Ovary (tissue), 9 donors: ENCODE results near the gene DHX38. TPM values are rescaled to one million over a fixed set of nuclear protein-coding genes. Genes with fewer than 3 reads are reported as not detected.

Experiments used
- DNase-seq, 5 donors: peaks; one replicate each; pipeline ENCODE4 v3.0.0-alpha.2; 2019 to 2020
- H3K27ac ChIP-seq, 2 donors: fragments of 200-600 bp; one replicate each; pipeline versions ENCODE4 v1.5.1 to v1.8.0; 2019 to 2022
- H3K27me3 ChIP-seq: fragments of 200-600 bp; one replicate; pipeline ENCODE4 v1.8.0; 2022
- H3K36me3 ChIP-seq: fragments of 200-600 bp; sonication (generic); one replicate; pipeline ENCODE4 v1.5.1; 2019
- H3K4me1 ChIP-seq: one replicate; pipeline ENCODE4 v1.8.1; 2013; ENCODE audit warnings: mild to moderate bottlenecking, moderate library complexity; ENCODE audit not compliant: insufficient read depth
- H3K4me3 ChIP-seq: fragments of 200-600 bp; sonication (generic); one replicate; pipeline ENCODE4 v1.5.1; 2017
- H3K9me3 ChIP-seq, 2 donors: fragments of 200-600 bp in 1 of 2; sonication (generic) in 1 of 2; one replicate each; pipeline versions ENCODE4 v1.5.1 to v1.8.1; 2013 to 2019; ENCODE audit warnings: mild to moderate bottlenecking in 1 of 2, moderate library complexity in 1 of 2
- EP300 ChIP-seq: sonication (generic); formaldehyde crosslinking; IDR thresholded peaks from one replicate; pipeline ENCODE4 v1.6.1; 2017; ENCODE audit warnings: antibody characterized with exemption
- POLR2A ChIP-seq: fragments of 450-650 bp; IDR thresholded peaks from one replicate; pipeline ENCODE4 v1.6.1; 2017; ENCODE audit warnings: antibody characterized with exemption, mild to moderate bottlenecking, moderate library complexity
- WGBS, 3 donors: extraction: QIAGEN DNeasy Blood & Tissue Kit in 1 of 3; methylation state at CpG; one replicate each; pipeline versions ENCODE4 v1.1.5 to v1.1.7; 2013 to 2017; 5-methylcytosine and 5-hydroxymethylcytosine counted together
- intact Hi-C, 4 donors: fragments of 100-400 bp; cut with DNase I; formaldehyde crosslinking; loops; one replicate each; pipeline versions ENCODE4 v1.11.0 to v1.15.1; 2022 to 2023
- polyA plus RNA-seq, 2 donors: library from polyadenylated mRNA; stranded (reverse); fragments of 200-250 nt in 1 of 2; fragments of 350-450 nt in 1 of 2; fragmentation: Illumina TruSeq in 1 of 2; extraction: RNeasy Lipid Tissue Mini Kit (QIAGEN cat#74804) in 1 of 2; gene quantifications; one replicate each; pipeline ENCODE4 v1.2.3, GENCODE V29; 2013 to 2014
- total RNA-seq, 7 donors: library from RNA; depleted of rRNA in 2 of 7; stranded (reverse); fragments of >200 nt in 2 of 7; fragmentation: NEBNext Ultra II Directional in 3 of 7; extraction: Animal tissue kit (Norgen Biotek cat#: 25700) in 3 of 7; gene quantifications; one replicate each; pipeline versions ENCODE4 v1.1.0 to v1.2.4, GENCODE V29; 2016 to 2023
- TF ChIP-seq, protein P1 (sequence below), 3 donors: fragments of 450-650 bp in 2 of 3; fragments of 200-600 bp in 1 of 3; IDR thresholded peaks; one replicate each; pipeline versions ENCODE4 v1.5.1 to v1.8.0; 2016 to 2022; ENCODE audit warnings: antibody characterized with exemption in 3 of 3, mild to moderate bottlenecking in 1 of 3
- donor health status: DM: no; HTN: no; CAD: no; lungs with moderate emphysema.
- donor health status: DM: no; HTN: no; CAD: no.
- donor health status: Bipolar disorder and iron deficiency.
- donor health status: DM: yes; HTN: yes; CAD: no.
- donor health status: DM: no; HTN: no; CAD: no.
- donor health status: DM: yes; HTN: yes; CAD: no.

DHX38 gene
- total and polyA plus RNA-seq, 9 donors, result 33.0 to 81.7 (median 59.1) TPM

DNA sequence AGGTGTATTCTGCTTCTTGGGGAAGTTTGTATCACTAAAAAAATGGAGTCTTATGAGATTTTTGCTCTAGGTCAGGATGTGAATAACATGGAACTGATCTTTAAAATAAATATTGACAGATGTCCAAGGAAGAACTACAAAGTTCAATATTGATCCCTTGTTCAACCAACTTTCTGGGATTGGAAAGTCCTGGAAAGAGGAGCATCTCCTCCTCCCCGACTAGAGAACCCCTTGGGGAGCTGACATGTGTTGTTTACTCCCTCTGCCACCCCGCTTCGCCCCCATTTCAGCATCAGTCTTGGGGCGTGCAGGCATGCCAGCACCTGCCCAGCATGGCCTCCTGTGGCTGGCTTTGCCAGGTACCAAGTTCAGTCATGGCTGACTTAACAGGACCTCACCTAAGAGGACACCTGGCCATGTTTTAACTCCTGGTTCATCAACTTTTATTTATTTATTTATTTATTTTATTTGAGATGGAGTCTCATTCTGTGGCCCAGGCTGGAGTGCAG, 44.5 kb downstream of the DHX38 start:
- WGBS, 3 donors, result 90 to 98% (median 91%) methylated on average over 4 of the region's 4 CpGs
- intact Hi-C loops, result no loop called here
- no peaks in the 10 kb centered on the region for H3K9me3 ChIP-seq
- H3K27ac ChIP-seq, result no peak overlapping the region
- no peak overlapping the region for H3K4me3 ChIP-seq
- H3K36me3 ChIP-seq, result no peaks in the 10 kb centered on the region
- DNase-seq, result no peak
- no peak for TF ChIP-seq POLR2A
- TF ChIP-seq, protein P1, sequence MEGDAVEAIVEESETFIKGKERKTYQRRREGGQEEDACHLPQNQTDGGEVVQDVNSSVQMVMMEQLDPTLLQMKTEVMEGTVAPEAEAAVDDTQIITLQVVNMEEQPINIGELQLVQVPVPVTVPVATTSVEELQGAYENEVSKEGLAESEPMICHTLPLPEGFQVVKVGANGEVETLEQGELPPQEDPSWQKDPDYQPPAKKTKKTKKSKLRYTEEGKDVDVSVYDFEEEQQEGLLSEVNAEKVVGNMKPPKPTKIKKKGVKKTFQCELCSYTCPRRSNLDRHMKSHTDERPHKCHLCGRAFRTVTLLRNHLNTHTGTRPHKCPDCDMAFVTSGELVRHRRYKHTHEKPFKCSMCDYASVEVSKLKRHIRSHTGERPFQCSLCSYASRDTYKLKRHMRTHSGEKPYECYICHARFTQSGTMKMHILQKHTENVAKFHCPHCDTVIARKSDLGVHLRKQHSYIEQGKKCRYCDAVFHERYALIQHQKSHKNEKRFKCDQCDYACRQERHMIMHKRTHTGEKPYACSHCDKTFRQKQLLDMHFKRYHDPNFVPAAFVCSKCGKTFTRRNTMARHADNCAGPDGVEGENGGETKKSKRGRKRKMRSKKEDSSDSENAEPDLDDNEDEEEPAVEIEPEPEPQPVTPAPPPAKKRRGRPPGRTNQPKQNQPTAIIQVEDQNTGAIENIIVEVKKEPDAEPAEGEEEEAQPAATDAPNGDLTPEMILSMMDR (IDR thresholded peaks at IDR 0.05), result no peak
- TF ChIP-seq EP300, result no peak
- no peaks in the 10 kb centered on the region for H3K4me1 ChIP-seq
- no peaks in the 10 kb centered on the region for H3K27me3 ChIP-seq

DNA sequence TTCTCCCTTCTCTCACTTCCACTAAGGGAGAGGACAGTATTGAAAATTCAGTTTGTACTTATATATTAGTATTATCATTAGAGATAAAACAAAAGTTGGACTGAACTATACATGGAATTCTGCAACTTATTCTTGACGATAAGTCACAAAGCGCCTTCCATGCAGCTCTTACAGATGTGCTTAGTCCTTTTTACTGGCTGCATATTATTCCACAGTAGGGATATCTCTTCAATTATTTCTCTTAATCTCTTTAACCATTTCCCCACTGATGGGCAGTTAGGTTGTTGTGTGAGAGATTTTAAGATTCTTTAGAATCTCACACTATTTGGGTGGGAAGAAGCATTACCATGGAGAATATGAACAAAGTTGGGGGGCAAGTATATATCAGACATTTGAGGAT, 46.3 kb downstream of the DHX38 start:
- Histone ChIP-seq H3K27me3 (no peaks in the 10 kb centered on the region), H3K27ac (no peak overlapping the region), H3K4me1 (no peaks in the 10 kb centered on the region), H3K4me3 (no peak overlapping the region), H3K36me3 (no peaks in the 10 kb centered on the region), H3K9me3 (no peaks in the 10 kb centered on the region)
- no peak for DNase-seq
- WGBS, 3 donors, result 96 to 99% (median 98%) methylated on average over 2 of the region's 2 CpGs
- TF ChIP-seq, protein P1 (IDR thresholded peaks at IDR 0.05), result no peak
- TF ChIP-seq EP300 (no peak), POLR2A (no peak)
- intact Hi-C loops, result no loop called here

DNA sequence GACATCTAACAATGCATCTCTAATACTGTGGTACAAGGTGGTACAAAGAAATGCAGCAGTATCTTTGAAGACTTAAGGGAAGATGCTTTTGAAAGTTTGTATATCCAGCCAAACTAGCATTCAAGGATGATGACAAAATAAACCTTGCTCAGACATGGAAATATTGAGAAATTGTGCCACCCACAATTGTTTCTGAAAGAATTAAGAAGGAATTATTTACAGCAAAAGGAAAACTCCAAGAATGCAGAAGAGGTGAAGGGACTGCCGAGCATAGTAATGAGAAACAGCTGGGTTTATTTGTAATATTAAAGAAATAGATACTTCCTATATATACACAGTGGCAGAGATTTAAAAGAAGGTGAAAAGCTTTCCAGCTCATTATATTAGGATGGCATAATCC, 48.8 kb downstream of the DHX38 start:
- Histone ChIP-seq H3K27me3 (no peaks in the 10 kb centered on the region), H3K9me3 (no peaks in the 10 kb centered on the region), H3K4me3 (no peak overlapping the region), H3K27ac (no peak overlapping the region), H3K36me3 (no peaks in the 10 kb centered on the region), H3K4me1 (no peaks in the 10 kb centered on the region)
- whole genome bisulfite sequencing, 3 donors, result 26 to 43% (median 35%) methylated on average over 1 of the region's 1 CpG
- TF ChIP-seq EP300 (no peak), POLR2A (no peak)
- TF ChIP-seq, protein P1 (IDR thresholded peaks at IDR 0.05), result no peak
- no peak for DNase-seq
- intact Hi-C loops, result no loop called here

DNA sequence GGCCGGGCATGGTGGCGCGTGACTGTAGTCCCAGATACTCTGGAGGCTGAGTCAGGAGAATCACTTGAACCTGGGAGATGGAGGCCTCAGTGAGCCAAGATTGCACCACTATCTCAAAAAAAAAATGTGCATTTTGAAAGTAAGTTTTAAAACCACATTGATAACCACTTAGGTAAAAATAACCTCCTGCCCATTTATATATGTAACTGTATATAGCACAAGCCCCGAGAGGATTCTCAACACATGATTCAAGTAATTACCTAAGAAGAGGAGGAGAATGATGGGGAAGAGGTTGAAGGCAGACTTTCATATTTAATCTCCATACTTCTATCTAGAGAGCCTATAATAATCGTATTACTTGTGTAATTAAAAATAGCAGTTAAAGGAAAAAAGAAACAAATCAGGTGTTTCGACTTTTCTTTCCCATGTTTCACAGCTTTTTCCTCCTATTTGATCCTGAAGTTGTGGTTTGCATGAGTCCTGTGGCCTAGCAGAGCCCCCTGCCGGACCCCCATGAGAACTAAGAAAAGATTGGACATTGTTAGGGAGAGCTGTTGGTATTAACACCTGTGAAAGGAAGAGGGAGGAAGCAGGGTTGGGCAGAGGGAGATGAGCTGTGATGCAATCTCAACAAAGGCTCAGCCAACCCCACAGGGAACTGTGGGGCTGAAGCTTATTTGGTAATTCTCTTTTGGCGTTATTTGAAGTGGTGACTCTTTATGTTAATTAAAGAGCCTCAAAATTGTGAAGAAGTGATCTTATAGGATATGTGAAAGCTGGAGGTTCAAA, 56.2 kb downstream of the DHX38 start:
- Histone ChIP-seq H3K4me1 (no peaks in the 10 kb centered on the region), H3K9me3 (no peaks in the 10 kb centered on the region), H3K27me3 (no peaks in the 10 kb centered on the region), H3K4me3 (no peak overlapping the region), H3K36me3 (no peaks in the 10 kb centered on the region), H3K27ac (no peak overlapping the region)
- no peak for DNase-seq
- 76 to 82% (median 81%) methylated on average over 8 of the region's 8 CpGs for WGBS, 3 donors
- TF ChIP-seq POLR2A (no peak), EP300 (no peak)
- TF ChIP-seq, protein P1 (IDR thresholded peaks at IDR 0.05), result no peak
- intact Hi-C loops, result no loop called here
